ENCODE data around the gene SEC14L1. TPM values are rescaled to one million over a fixed set of nuclear protein-coding genes. Genes with fewer than 3 reads are reported as not detected.

SEC14L1 gene
- total and polyA plus RNA-seq, 2 of the 8 experiments (the other 6 are each of a cell fraction or from before 2014, with no cell fraction given), result 27.2 to 74.4 TPM

DNA sequence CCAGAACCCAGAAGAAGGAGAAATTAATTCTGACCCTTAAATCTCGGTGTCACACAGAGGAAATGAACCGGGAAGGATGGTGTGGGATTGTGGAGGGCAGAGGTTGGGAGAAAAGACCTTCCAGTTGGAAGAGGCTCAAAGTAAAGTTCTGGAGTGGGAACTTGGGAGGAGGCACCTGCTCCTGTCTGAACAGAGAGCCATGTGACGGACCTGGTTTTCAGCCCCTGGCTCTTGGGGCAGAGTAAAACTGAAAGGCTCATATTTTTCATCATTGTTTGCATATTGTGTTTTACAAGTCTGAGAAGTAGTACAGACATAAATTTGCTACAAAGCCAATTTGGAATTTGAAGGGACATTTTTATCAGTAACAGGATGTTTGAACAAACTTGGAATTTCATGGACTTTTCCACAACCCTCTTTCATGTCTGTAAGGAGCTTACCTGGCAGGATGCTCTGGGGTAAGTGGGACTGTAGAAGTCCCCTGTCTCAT, 24.4 kb upstream of the SEC14L1 start (continued):
- TF ChIP-seq SP2 (IDR thresholded peaks at IDR 0.05; ENCODE audit: low read length), result no peak
- TF ChIP-seq TBP (IDR thresholded peaks at IDR 0.05; ENCODE audit: low read depth, low read length), result no peak
- no peak for TF ChIP-seq TCF12 (IDR thresholded peaks at IDR 0.05; ENCODE audit: low read depth, low read length)
- TF ChIP-seq BRCA1 (IDR thresholded peaks at IDR 0.05; ENCODE audit: low read depth, low read length), result no peak
- no peak for TF ChIP-seq TAF7 (optimal IDR thresholded peaks at IDR 0.05; ENCODE audit: borderline replicate concordance, low read depth, low read length)
